Stimulated activated CD8-positive, alpha-beta memory T cell treated with anti-CD3 and anti-CD28 coated beads, Interleukin-4, amount 100 ng/mL, for 1 hour (primary cell): Measurements from ENCODE around the gene RUSF1.
"Not testable (repeated sequence)": the region's sequence is repeated elsewhere in the genome, so short reads cannot be mapped to it uniquely, and the experiment has no call there.

Source experiments
- DNase-seq, 2 donors: peaks; one replicate each; pipeline ENCODE4 v3.0.0-alpha.2; 2020; ENCODE audit warnings: low read depth in 2 of 2, low spot score in 1 of 2

Gene RUSF1

DNA sequence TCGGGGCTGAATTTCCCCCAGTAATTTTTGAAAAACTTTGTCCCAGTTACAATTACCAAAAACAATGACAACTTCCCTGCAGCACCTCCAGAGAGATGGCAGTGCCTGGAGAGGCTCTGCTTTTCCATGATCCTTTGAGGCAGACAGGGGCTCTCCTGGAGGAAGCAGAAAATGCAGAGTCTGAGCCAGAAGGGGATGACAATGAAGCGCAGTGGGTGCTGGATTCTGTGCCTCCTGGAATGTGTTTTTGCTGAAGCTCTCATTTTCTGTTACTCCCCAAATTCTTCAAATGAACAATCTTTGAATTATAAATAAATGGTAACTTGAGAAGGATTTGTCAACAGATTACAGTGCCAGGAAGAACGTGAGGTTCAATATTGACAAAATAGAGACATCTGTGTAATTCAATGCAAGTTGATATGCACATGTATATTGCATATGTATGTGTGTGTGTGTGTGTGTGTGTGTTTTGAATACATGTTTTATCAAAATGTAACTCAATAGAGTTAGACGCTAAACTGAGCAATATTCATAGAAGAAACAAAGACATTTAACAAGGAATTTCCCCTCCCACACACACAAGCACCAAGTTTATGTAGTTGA lies 9.7 kb upstream of the RUSF1 start:
- no peak for DNase-seq

DNA sequence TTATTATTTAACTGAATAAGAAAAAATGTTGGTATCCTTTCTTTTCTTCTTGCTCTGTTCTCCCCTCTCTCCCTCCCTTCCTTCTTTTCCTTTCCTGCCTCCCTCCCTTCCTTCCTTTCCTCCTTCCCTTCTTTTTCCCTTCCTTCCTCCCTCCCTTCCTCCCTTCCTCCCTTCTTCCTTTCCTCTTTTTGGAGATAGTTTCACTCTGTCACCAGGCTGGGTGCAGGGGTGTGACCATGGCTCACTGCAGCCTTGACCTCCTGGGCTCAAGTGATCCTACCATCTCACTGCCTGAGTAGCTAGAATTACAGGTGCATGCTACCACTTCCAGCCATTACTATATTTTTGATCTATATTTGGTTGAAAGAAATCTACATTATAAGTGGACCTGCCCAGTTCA lies 5.7 kb upstream of the RUSF1 start:
- DNase-seq = no peak

DNA sequence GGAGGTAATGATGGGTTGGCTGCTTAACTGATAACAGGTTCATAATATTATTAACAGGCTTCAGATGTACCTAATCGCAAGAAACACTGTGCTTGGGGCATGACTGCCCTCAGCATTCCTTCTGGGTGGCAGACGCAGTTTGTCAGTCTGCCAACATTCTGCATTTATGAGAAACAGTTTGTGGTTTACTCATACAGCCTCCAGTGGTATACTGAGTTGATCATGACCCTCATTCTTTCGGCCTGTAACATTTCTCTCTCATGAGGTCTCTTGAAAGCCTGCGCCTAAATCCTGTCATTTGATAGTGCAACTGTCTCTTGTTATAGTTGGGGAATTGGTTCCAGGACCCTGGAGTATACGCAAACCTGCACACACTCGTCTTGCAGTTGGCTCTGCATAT lies 4.9 kb upstream of the RUSF1 start:
- DNase-seq = no peak

DNA sequence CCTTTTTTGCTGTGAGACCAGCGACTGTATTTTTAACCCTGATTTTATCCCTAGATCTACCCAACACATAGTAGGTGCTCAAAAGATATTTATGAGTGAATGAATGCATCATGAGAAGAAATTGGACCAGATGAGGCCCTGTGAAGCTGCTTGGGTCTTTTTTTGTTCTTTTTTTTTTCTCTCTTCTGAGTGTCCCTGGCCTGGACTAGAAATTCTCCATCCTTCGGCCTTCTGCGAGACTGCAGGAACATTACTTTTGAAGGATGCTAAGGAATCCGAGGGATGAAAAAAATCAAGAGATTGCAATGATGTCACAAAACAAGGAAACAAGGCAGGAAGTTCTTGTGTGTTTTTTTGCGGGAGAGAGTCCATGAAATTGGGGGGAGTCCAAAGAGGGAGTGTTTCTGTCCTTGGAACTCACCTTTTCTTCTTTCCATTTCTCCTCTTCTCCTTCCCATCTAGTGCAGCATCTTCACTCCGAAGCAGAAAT lies 560 bp upstream of the RUSF1 start:
- no peak for DNase-seq

DNA sequence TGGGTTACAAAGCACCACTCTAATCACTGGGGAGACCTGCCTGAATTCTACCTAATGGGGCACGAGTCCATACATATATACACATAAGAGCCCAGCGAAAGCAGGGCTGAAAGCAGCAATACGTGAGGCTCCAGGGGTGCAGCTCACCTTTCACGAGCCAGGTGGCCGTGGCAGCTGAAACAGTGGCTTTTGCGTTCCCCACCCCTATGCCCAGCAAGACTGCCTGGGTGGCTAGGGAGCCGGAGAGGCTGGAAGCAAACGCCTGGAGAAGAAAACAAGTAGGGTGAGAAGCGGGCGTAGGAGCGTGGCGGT lies 618 bp downstream of the RUSF1 start:
- DNase-seq = no peak

DNA sequence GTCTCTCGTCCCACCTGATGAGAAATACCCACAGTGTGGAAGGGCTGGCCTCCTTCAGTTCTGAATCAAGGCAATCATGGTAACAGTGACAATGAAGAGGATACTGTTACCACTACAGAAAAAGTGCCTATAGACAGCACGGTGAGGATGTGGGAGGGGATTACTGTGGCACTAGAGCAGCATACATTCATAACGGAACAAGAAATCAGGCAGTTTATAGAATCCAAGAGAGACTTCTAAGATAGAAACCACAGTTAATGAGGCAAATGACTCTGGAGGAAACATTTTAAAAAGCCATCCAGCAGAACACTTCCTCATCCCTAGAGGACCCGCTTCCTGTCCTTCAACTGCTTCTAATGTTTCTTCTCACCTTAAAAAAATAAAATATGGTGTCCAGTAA lies 2.7 kb downstream of the RUSF1 start:
- no peak for DNase-seq

DNA sequence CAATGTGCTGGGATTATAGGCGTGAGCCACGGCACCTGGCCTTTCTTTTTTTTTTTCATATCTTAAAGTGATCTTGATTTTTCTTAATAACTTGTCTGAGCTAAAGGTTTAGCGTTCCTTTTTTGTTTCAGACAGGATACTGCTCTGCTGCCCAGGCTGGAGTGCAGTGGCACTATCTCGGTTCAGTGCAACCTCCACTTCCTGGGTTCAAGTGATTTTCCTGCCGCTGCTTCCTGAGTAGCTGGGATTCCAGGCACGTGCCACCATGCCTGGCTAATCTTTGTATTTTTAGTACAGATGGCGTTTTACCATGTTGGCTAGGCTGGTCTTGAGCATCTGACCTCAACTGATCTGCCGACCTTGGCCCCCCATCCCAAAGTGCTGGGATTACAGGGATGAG lies 4.0 kb downstream of the RUSF1 start:
- DNase-seq = no peak

DNA sequence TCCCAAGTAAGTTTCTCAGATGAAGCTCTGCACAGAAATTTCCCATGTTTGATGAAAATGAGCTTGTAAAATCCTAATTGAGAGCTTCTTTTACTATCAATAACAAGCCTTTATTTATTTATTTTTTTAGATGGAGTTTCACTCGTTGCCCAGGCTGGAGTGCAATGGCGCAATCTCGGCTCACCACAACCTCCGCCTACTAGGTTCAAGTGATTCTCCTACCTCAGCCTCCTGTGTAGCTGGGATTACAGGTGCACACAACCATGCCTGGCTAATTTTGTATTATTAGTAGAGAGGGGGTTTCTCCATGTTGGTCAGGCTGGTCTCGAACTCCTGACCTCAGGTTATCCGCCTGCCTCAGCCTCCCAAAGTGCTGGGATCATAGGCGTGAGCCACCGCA lies 4.6 kb downstream of the RUSF1 start:
- DNase-seq = not testable (repeated sequence)

DNA sequence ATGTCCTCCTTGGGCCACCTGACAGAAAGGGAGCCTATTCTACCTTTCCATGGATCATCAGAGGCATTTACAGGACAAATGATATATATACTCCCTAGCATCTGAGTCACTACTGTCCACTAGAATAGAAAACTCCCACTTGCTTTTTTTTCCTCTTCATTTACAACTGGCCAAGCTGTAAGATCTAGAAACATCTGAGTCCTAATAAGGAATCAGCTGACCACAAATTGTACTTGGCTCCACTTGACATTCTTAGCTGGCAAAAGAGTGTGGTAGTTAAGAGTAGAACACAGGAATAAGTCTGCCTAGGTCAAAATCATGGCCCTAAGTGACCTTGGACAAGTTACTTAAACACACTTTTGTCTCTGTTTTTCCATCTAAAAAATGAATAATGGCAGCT lies 5.2 kb downstream of the RUSF1 start:
- DNase-seq = no peak

DNA sequence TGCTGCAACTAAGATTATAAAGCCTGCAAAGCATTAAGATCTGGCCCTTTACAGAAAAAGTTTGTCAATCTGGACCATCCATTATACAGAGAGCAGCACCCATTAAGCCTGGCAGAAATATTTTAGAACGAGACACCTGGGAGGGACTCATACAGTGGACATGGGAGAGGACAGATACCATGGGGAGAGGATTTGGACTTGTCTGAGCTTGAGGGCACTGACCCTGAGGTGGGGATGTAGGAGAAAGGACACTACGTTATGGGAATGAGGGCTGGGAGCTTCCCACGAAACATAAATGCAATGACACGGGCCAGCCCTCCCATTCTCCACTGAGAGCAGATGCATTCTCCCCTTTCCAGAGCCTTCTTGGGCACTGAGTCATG lies 6.2 kb downstream of the RUSF1 start:
- no peak for DNase-seq

DNA sequence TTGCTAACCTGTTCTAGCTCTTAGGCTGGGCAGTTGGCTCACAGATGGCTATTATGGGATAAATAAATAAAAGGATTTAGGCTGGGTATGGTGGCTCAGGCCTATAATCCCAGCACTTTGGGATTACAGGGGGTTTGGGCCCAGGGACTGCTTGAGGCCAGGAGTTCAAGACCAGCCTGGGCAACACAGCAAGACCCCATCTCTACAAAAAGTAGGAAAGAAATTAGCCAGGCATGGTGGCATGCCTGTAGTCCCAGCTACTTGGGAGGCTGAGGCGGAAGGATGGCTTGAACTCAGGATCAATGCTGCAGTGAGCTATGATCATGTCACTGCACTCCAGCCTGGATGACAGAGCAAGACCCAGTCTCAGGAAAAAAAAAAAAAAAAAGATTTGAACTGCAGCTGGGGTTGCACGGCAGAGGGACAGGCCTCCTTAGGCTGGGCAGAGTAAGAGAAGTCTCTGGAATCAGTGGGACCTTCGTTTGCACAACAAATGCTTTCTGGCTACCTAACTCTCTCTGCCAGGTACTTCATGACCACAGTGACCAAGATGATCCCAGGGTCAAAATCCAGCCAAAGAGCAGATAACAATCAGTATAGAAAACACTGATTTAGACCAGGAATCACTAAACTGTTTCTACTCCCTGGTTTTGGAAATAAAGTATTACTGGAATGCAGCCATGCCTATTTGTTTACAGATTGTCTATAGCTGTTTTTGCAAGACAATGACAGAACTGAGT lies 6.8 kb downstream of the RUSF1 start:
- no peak for DNase-seq

DNA sequence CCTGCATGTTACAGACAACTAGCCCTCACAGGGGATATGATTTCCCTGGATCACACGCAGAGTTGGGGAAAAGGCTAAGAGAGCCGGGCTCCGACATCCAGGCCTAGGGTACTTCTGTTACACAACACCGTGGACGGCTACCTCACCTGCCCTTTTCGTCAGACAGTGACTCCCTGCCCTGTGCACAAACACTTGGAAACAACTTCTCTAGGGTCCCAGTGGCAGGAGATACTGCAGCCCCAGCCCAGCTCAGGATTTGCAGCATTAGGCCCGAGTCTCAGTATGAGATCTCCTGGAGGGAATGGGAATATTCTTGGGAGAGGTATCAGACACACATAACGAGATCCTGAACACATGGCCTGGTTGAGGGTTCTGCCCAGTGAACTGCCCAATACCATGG lies 8.3 kb downstream of the RUSF1 start:
- no peak for DNase-seq

DNA sequence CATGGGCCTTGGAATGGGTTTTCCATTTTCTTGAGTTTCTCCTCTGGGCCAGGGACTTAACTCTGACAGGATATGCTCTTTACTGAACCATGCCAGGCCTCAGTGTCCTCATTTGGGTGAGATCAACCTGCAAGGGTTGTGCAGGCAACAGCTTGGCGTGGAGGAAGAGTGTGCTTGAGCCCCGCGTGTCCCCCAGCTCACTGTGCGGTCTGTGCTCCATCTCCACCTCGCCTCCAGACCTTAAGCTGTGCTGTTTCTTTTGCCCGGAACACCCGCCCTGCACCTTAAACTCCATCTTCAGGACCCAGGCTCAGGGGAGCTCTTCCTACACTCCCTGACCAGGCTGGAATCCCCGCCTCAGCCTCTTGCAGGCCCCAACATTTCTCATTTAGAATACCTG lies 9.7 kb downstream of the RUSF1 start:
- DNase-seq = no peak

DNA sequence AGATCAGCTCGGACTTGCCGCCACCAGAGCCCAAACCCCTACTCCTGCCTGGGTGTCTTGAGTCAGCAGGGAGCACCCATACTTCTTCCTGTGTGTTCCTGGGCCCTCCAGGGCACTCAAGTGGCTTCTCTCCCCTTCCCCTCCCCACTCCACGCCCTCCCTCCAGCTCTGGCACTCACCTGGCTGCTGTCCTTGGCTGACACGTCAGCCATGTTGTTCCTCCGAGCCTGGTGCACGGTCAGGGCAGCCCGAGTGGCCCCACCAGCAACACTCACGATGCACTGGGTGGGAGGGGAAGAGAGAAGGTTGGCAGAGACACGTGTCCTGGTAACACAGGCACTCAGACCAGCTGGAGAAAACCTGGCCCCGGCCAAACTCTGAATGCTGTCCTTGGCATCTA lies 11.5 kb downstream of the RUSF1 start:
- DNase-seq = no peak

DNA sequence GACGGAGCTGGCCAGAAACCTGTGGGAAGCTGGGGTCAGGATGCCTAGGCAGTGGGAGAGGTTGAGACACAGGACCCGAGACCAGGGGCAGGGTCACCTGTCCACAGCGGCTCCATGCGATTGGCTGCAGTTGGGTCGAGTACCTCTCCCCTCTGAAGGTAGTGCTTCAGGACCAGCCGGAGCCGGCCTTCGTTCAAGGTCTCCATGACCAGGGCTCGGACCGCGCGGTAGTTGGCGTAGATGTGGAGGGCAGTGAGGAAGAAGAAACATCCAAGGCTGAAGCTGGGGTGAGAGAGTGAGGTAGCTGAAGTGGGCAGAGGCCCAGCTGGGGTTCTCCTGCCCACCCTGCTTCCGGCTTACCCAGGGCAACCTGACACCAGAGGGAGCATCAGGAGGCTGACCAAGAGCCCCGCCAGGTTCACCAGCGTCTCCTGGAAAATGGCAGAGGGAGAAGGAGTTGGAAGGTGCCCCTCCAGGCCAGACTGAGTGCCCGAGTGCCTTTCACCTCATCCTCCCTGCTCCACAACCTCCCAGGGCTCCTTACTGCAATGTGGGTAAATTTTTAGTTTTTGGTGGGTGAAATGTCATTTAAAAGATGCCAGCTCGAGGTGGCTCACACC lies 14.6 kb downstream of the RUSF1 start:
- DNase-seq = no peak

DNA sequence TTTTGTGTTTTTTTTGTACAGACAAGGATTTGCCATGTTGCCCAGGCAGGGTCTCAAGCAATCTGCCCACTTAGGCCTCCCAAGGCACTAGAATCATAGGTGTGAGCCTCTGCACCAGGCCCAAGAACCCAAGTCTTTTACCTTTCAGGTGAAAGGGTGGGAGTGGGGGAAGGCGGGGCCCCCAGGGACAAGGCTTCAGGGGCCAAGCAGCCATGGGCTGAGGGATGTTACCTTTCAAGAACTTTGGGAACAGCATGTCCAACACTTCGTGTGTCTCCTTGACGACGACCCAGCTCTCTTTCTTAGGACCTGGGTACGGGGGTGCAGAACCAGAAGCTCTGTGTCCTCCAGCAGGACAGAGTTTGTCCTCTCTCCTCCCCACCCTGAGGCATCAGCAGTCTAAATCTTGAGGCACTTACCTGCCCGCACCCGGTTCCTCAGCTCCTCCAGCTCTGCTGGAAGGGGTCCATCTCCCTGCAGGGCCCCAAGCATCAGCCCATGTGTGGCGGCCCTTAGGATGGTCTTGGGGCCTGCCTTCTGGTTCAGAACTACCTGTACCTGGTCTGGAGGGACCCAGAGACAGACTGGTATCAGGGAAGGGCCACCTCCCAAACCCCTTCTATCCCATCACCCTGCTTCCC lies 16.3 kb downstream of the RUSF1 start:
- DNase-seq = no peak

DNA sequence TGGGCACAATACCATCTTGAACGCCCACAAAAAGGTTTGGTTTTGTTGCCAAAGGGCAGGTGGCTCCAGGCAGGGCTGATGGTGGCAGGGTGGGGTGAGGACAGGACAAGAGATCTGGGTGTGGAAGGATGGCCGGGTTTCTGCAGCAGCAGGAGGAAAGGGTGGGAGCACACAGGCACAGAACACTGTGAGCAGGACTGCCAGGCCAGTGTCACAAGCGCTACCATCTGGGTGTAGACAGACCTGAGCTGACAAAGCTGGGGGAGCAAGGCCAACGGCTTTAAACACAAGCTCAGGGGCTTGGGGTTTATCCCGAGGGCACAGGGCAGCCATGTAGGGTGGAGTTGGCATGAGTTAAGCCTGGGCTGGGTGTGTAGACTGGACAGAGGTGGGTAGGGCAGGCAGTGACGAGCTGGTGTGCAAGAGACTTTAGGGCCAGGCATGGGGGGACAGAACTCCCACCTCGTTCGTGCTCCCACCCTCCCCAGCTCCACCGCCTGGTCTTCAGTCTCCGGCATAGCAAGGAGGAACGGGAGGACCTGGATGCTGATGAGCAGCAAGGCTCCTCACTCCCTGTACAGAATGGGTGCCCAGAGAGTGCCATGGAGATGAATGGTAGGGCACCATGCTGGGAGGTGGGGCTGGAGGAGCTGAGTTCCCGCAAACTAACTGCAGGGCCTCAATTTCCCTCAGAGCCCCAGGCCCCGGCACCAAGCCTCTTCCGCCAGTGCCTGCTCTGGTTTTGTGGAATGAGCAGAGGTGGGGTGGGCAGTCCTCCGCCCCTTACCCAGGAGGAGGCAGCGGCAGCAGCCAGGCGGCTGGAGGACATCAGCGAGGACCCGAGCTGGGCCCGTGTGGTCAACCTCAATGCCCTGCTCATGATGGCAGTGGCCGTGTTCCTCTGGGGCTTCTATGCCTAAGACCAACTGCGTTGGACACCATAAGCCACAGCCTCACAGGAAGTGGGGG lies 18.3 kb downstream of the RUSF1 start:
- no peak for DNase-seq

DNA sequence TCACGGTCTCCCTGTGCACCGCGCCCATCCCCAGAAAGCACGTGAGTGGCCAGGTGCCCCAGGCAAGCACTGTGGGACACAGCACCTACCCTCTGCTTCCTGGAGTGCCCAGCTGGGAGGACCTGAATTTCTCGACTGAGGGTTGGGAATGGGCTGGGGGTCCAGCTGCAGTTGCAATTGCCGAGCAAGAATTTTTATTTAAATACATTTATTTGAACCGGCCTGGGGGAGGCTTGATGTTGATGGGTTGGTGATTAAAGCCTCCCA lies 19.0 kb downstream of the RUSF1 start:
- no peak for DNase-seq

DNA sequence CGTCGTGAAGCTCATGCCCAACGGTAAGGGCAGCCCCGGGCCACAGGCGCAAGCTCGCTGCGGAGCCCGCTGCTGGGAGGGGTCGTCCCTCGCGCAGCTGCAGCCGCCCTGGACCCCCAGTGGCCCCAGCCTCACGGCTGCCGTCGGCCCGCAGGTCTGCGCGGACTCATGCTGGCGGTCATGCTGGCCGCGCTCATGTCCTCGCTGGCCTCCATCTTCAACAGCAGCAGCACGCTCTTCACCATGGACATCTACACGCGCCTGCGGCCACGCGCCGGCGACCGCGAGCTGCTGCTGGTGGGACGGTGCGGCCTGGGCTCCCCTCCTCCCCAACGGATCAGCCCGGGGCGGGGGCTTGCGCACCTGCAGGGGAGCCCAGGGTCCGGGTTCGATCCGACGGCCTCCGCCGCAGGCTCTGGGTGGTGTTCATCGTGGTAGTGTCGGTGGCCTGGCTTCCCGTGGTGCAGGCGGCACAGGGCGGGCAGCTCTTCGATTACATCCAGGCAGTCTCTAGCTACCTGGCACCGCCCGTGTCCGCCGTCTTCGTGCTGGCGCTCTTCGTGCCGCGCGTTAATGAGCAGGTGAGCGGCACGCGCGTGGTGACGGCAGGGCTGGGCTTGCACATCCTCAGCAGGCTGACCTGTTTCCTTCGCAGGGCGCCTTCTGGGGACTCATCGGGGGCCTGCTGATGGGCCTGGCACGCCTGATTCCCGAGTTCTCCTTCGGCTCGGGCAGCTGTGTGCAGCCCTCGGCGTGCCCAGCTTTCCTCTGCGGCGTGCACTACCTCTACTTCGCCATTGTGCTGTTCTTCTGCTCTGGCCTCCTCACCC lies 19.5 kb downstream of the RUSF1 start:
- no peak for DNase-seq

DNA sequence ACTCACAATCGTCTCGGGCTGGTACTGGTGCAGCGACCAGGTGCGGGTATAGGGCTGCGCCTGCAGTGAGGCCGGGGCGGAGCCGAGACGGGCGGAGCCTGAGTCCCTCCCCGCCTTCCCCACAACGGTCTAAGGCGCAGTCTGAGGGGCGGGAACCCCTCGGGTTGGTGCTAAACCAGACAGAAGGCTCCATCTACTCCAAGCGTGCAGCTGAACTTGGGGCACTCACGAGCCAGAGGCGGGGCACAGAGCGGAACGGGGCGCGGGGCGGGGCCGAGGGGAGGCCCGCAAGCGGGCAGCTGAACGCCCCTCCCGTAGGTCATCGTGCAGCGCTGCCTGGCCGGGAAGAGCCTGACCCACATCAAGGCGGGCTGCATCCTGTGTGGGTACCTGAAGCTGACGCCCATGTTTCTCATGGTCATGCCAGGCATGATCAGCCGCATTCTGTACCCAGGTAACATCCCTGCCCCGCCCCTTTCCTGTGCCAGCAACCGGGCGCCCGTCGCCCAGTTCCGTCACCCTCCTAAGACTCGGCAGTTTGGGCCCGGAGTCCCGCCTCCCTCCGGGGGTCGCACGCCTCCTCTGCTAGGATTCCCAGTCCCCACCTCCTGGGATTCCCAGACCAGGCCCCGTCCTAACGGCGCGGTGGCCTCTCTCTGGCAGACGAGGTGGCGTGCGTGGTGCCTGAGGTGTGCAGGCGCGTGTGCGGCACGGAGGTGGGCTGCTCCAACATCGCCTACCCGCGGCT lies 20.3 kb downstream of the RUSF1 start:
- peak; percentile 32 to 52 for DNase-seq
